Panc1 (cell line): ENCODE measurements around the gene FAM156A. TPM values are rescaled to one million over a fixed set of nuclear protein-coding genes. Genes with fewer than 3 reads are reported as not detected.
"Not testable (repeated sequence)": the region's sequence is repeated elsewhere in the genome, so short reads cannot be mapped to it uniquely, and the experiment has no call there.

ENCODE experiments used
- ATAC-seq: fragments of 200-7000 bp; cut with Tn5 transposase; 2 replicates; pipeline ENCODE4 v1.9.1; 2020; ENCODE audit warnings: mild to moderate bottlenecking, moderate library complexity
- Bru-seq: library from RNA; stranded (reverse); fragments of 400-500 nt; gene quantifications from one replicate; lab custom pipeline; 2021; lab: Mats Ljungman, UMichigan
- BruChase-seq, 2 experiments: library from RNA; stranded (reverse); fragments of 400-500 nt; gene quantifications; one replicate each; lab custom pipeline; 2021; lab: Mats Ljungman, UMichigan
- BruUV-seq: library from RNA; stranded (reverse); fragments of 400-500 nt; replicated peaks from 2 replicates; lab custom pipeline; 2021; lab: Mats Ljungman, UMichigan
- CTCF ChIA-PET: fragments of 300-600 bp; sonication (Branson Sonifier 250); formaldehyde crosslinking; loops from one replicate; lab custom pipeline; 2022; ENCODE audit warnings: antibody characterized with exemption; lab: Charles Lee
- POLR2A ChIA-PET: fragments of 300-600 bp; sonication (Branson Sonifier 250); formaldehyde crosslinking; loops from one replicate; lab custom pipeline; 2022; ENCODE audit warnings: antibody characterized with exemption; lab: Charles Lee
- DNase-seq: peaks from one replicate; pipeline ENCODE4 v3.0.0-alpha.2; 2010; ENCODE audit warnings: low read depth, low spot score
- H3K27ac ChIP-seq: 2 replicates; pipeline ENCODE4 v1.5.1; 2011; ENCODE audit warnings: mild to moderate bottlenecking, low read length, inconsistent platforms
- H3K27me3 ChIP-seq: fragments of 200-500 bp; sonication (Bioruptor generic); 2 replicates; pipeline ENCODE4 v1.6.0; 2014; ENCODE audit warnings: low read length, inconsistent platforms; ENCODE audit not compliant: control insufficient read depth, insufficient read depth
- H3K36me3 ChIP-seq: fragments of 200-500 bp; sonication (Bioruptor generic); 2 replicates; pipeline ENCODE4 v1.5.1; 2014; ENCODE audit warnings: inconsistent platforms, mild to moderate bottlenecking, low read length, moderate library complexity; ENCODE audit not compliant: control insufficient read depth, insufficient read depth
- H3K4me1 ChIP-seq: 2 replicates; pipeline ENCODE4 v1.5.1; 2011; ENCODE audit warnings: inconsistent platforms, mild to moderate bottlenecking, low read length, moderate library complexity; ENCODE audit not compliant: control insufficient read depth, insufficient read depth
- H3K4me3 ChIP-seq, 2 experiments: 2 replicates each; pipeline ENCODE4 v1.5.1; 2011 to 2012; ENCODE audit warnings: low read depth in 2 of 2, low read length in 2 of 2, mild to moderate bottlenecking in 2 of 2, inconsistent platforms in 1 of 2, moderate library complexity in 1 of 2
- H3K9me3 ChIP-seq: fragments of 200-500 bp; sonication (Bioruptor generic); 2 replicates; pipeline ENCODE4 v1.5.1; 2014; ENCODE audit warnings: low read depth, mild to moderate bottlenecking, inconsistent platforms, low read length, moderate library complexity; ENCODE audit not compliant: control insufficient read depth, insufficient read depth
- CTCF ChIP-seq: fragments of 450-650 bp; IDR thresholded peaks from 2 replicates; pipeline ENCODE4 v1.5.1; 2017; ENCODE audit warnings: mild to moderate bottlenecking
- POLR2AphosphoS5 ChIP-seq: IDR thresholded peaks from 2 replicates; pipeline ENCODE4 v1.6.1; 2012; ENCODE audit warnings: mild to moderate bottlenecking, low read depth, low read length, moderate library complexity
- REST ChIP-seq, 2 experiments: IDR thresholded peaks; 2 replicates each; pipeline ENCODE4 v1.6.1; 2011 to 2012; ENCODE audit warnings: low read depth in 2 of 2, control low read depth in 1 of 2, low read length in 1 of 2, mild to moderate bottlenecking in 1 of 2, moderate library complexity in 1 of 2; ENCODE audit not compliant: insufficient read depth in 1 of 2
- SIN3A ChIP-seq: IDR thresholded peaks from 2 replicates; pipeline ENCODE4 v1.6.1; 2012; ENCODE audit warnings: low read depth, mild to moderate bottlenecking, low read length, moderate library complexity, borderline replicate concordance; ENCODE audit not compliant: insufficient read depth
- TCF7L2 ChIP-seq: IDR thresholded peaks from 2 replicates; pipeline ENCODE4 v1.6.1; 2011; ENCODE audit warnings: mild to moderate bottlenecking, low read depth, low read length, inconsistent platforms
- in situ Hi-C: cut with HindIII; loops from 2 replicates; pipeline ENCODE4 v1.10.0; 2016; ENCODE audit warnings: low sequenced_read_pairs, low pct_unique_long_range_greater_than_20kb
- intact Hi-C: fragments of 100-400 bp; cut with micrococcal nuclease; formaldehyde crosslinking; loops from one replicate; pipeline ENCODE4 v1.10.0; 2022; ENCODE audit not compliant: unreplicated experiment
- long read RNA-seq: library from polyadenylated mRNA; unstranded; transcript quantifications from one replicate; pipeline ENCODE4 v2.0.0, GENCODE V29; 2021; ENCODE audit not compliant: unreplicated experiment
- polyA plus RNA-seq: library from polyadenylated mRNA; unstranded; fragments of >200 nt; gene quantifications from one replicate; pipeline ENCODE4 v1.2.1, GENCODE V29; 2012; ENCODE audit warnings: missing spikeins; ENCODE audit not compliant: insufficient read length
- total RNA-seq: library from RNA; stranded (reverse); gene quantifications from one replicate; pipeline ENCODE4 v1.2.1, GENCODE V29; 2021; ENCODE audit not compliant: unreplicated experiment

Gene FAM156A
- 25.4 TPM for total RNA-seq
- 22.4 TPM for polyA plus RNA-seq
- percentile 50 among the genes with signal in this experiment for Bru-seq, nascent RNA
- BruChase-seq, experiment 1, labeled RNA remaining after a 2-hour chase: percentile 65 among the genes with signal in this experiment
- percentile 78 among the genes with signal in this experiment for BruChase-seq, experiment 2, labeled RNA remaining after a 6-hour chase
- long read RNA-seq, transcript FAM156A-221 (3 exons, 3,757 nt): major isoform, 15 of 45 reads
- long read RNA-seq, partial matches to known transcripts: 2 of 45 reads
- long read RNA-seq, other reads (novel, unspliced or antisense): 23 of 45 reads

- H3K27ac ChIP-seq, H3K27me3 ChIP-seq, BruUV-seq, H3K4me1 ChIP-seq, CTCF ChIA-PET, in situ Hi-C loops, intact Hi-C loops, H3K4me3 ChIP-seq, H3K9me3 ChIP-seq, DNase-seq, H3K36me3 ChIP-seq, POLR2A ChIA-PET: not testable (repeated sequence)
- peak; percentile 94 for ATAC-seq
These were observed at the start of gene FAM156A for GRCh38 chrX:52958113-52958959. Gene FAM156A, minus strand, starts transcription at chrX:52958518. Its CDS starts 9,930 bp downstream, at chrX:52948588.

GRCh38 chrX:53005327-53005726 is 47.0 kb upstream of the FAM156A start:
- intact Hi-C loops (no loop called here), in situ Hi-C loops (no loop called here)
- Histone ChIP-seq H3K27me3 (no peaks in the 10 kb centered on the region), H3K4me3 (no peak overlapping the region), H3K27ac (no peak overlapping the region), H3K9me3 (no peaks in the 10 kb centered on the region), H3K4me1 (no peaks in the 10 kb centered on the region), H3K36me3 (no peaks in the 10 kb centered on the region)
- DNase-seq (no peak), ATAC-seq (no peak)
- BruUV-seq: no TSS peak
- POLR2A ChIA-PET: no interaction called here
- CTCF ChIA-PET: no interaction called here
- TF ChIP-seq POLR2AphosphoS5 (no peak), TCF7L2 (no peak), REST (IDR thresholded peaks at IDR 0.05; ENCODE audit: insufficient read depth in 1 of 2, low read depth in 2 of 2, low read length in 1 of 2) (no peak), CTCF (no peak), SIN3A (no peak)
